Endothelial cell of umbilical vein (primary cell): ENCODE measurements around the gene TRPM3. TPM values are rescaled to one million over a fixed set of nuclear protein-coding genes. Genes with fewer than 3 reads are reported as not detected.

ENCODE experiments used
- BruUV-seq: library from RNA; stranded (reverse); fragments of 400-500 nt; replicated peaks from 2 replicates; lab custom pipeline; 2021; lab: Mats Ljungman, UMichigan
- CTCF ChIA-PET: fragments of 300-600, 350-600 bp; sonication (Branson Sonifier 250); formaldehyde crosslinking; loops from one replicate; lab custom pipeline; 2021; ENCODE audit warnings: antibody characterized with exemption, inconsistent platforms; lab: Charles Lee
- POLR2A ChIA-PET: fragments of 300-600, 350-600 bp; sonication (Branson Sonifier 250); formaldehyde crosslinking; loops from one replicate; lab custom pipeline; 2021; ENCODE audit warnings: antibody characterized with exemption, inconsistent platforms; lab: Charles Lee
- DNase-seq: peaks from one replicate; pipeline ENCODE4 v3.0.0-alpha.2; 2011; ENCODE audit warnings: low read depth, low spot score
- FAIRE-seq: peaks from 2 replicates; lab custom pipeline; 2011; peaks lifted over from hg19 to GRCh38; lab: Jason Lieb, UNC
- H2AFZ ChIP-seq: 2 replicates; pipeline ENCODE4 v1.6.0; 2012; ENCODE audit warnings: low read depth, low read length, control low read depth, inconsistent platforms
- H3K27ac ChIP-seq: 2 replicates; pipeline ENCODE4 v1.5.1; 2011; ENCODE audit warnings: low read depth, mild to moderate bottlenecking, control low read depth, low read length, moderate library complexity; ENCODE audit not compliant: insufficient read depth
- H3K27me3 ChIP-seq, 2 experiments: 2 replicates each; pipeline versions ENCODE4 v1.6.0 to v1.6.1; 2011; ENCODE audit warnings: low read length in 2 of 2, mixed read lengths in 1 of 2; ENCODE audit not compliant: control insufficient read depth in 2 of 2, insufficient read depth in 2 of 2
- H3K36me3 ChIP-seq, 2 experiments: 2 replicates in 1 of 2; 3 replicates in 1 of 2; pipeline ENCODE4 v1.5.1; 2011; ENCODE audit warnings: low read length in 2 of 2, mild to moderate bottlenecking in 1 of 2, moderate library complexity in 1 of 2; ENCODE audit not compliant: control insufficient read depth in 2 of 2, insufficient read depth in 2 of 2; ENCODE audit errors: extremely low read depth in 1 of 2
- H3K4me1 ChIP-seq: 3 replicates; pipeline ENCODE4 v1.5.1; 2011; ENCODE audit warnings: mild to moderate bottlenecking, low read length; ENCODE audit not compliant: control insufficient read depth, insufficient read depth; ENCODE audit errors: extremely low read depth
- H3K4me2 ChIP-seq: 2 replicates; pipeline ENCODE4 v1.6.1; 2011; ENCODE audit warnings: low read length, control low read depth, mixed read lengths; ENCODE audit not compliant: insufficient read depth
- H3K4me3 ChIP-seq, 3 experiments: fragments of 200-600 bp in 1 of 3; sonication (generic), shearing (Covaris generic) in 1 of 3; replicated peaks in 1 of 3; 2 replicates each; pipeline ENCODE4 v1.5.1; 2011 to 2016; ENCODE audit warnings: control low read depth in 3 of 3, low read length in 3 of 3, mild to moderate bottlenecking in 2 of 3, inconsistent platforms in 1 of 3, low read depth in 1 of 3, moderate library complexity in 1 of 3; ENCODE audit not compliant: insufficient read depth in 1 of 3
- H3K79me2 ChIP-seq: 2 replicates; pipeline ENCODE4 v1.6.0; 2012; ENCODE audit warnings: low read length, inconsistent platforms; ENCODE audit not compliant: control insufficient read depth, insufficient read depth
- H3K9ac ChIP-seq: replicated peaks from 2 replicates; pipeline ENCODE3; 2011; ENCODE audit warnings: low read length, control low read depth; ENCODE audit not compliant: insufficient read depth; ENCODE audit errors: extremely low read depth
- H3K9me1 ChIP-seq: replicated peaks from 3 replicates; pipeline ENCODE4 v1.6.0; 2011; ENCODE audit warnings: mild to moderate bottlenecking, low read length; ENCODE audit not compliant: control insufficient read depth, insufficient read depth; ENCODE audit errors: extremely low read depth
- H3K9me3 ChIP-seq: replicated peaks from 2 replicates; pipeline ENCODE4 v1.5.1; 2012; ENCODE audit warnings: low read length, inconsistent platforms; ENCODE audit not compliant: control insufficient read depth, insufficient read depth
- H4K20me1 ChIP-seq: replicated peaks from 2 replicates; pipeline ENCODE3; 2011; ENCODE audit warnings: mild to moderate bottlenecking, low read length; ENCODE audit not compliant: control insufficient read depth, insufficient read depth; ENCODE audit errors: extremely low read depth
- CTCF ChIP-seq, 2 donors: IDR thresholded peaks; 1 replicate in 1 of 2; 2 replicates in 1 of 2; pipeline ENCODE4 v1.5.1; 2011; ENCODE audit warnings: low read length in 2 of 2, mild to moderate bottlenecking in 2 of 2, moderate library complexity in 2 of 2, control low read depth in 1 of 2, inconsistent platforms in 1 of 2, low read depth in 1 of 2; ENCODE audit not compliant: insufficient read depth in 1 of 2; ENCODE audit errors: extremely low read depth in 1 of 2
- EZH2 ChIP-seq: IDR thresholded peaks from 2 replicates; pipeline ENCODE4 v1.6.1; 2012; ENCODE audit warnings: borderline replicate concordance, low read depth, mild to moderate bottlenecking, moderate library complexity, low read length, inconsistent platforms; ENCODE audit not compliant: severe bottlenecking
- FOS ChIP-seq: IDR thresholded peaks from 2 replicates; pipeline ENCODE4 v1.6.1; 2011; ENCODE audit warnings: mild to moderate bottlenecking, low read length, moderate library complexity, borderline replicate concordance; ENCODE audit not compliant: insufficient read depth
- GATA2 ChIP-seq: IDR thresholded peaks from 2 replicates; pipeline ENCODE4 v1.7.0; 2011; ENCODE audit warnings: low read depth, mild to moderate bottlenecking, moderate library complexity, mixed read lengths, low read length; ENCODE audit not compliant: insufficient read length, insufficient read depth
- JUN ChIP-seq: IDR thresholded peaks from 2 replicates; pipeline ENCODE4 v1.6.1; 2011; ENCODE audit warnings: borderline replicate concordance, low read depth; ENCODE audit not compliant: insufficient read length, insufficient read depth
- MAX ChIP-seq: IDR thresholded peaks from 2 replicates; pipeline ENCODE4 v1.6.1; 2011; ENCODE audit not compliant: insufficient read depth, insufficient read length
- MYC ChIP-seq: IDR thresholded peaks from one replicate; pipeline ENCODE4 v1.6.1; 2011; ENCODE audit warnings: mild to moderate bottlenecking, low read depth, low read length
- POLR2A ChIP-seq: IDR thresholded peaks from 2 replicates; pipeline ENCODE4 v1.6.1; 2012; ENCODE audit warnings: low read depth, mild to moderate bottlenecking, control low read depth, low read length
- POLR2AphosphoS5 ChIP-seq: IDR thresholded peaks from 2 replicates; pipeline ENCODE4 v1.6.1; 2012; ENCODE audit warnings: low read depth, mild to moderate bottlenecking, control low read depth, low read length, moderate library complexity; ENCODE audit not compliant: insufficient read depth
- dilution Hi-C: fragments of 300-500 bp; cut with MboI; formaldehyde crosslinking; loops from one replicate; pipeline ENCODE4 v1.15.0; 2019; ENCODE audit warnings: low sequenced_read_pairs; ENCODE audit not compliant: extremely low pct_ligation_motif_present
- intact Hi-C: fragments of 100-400 bp; cut with micrococcal nuclease; formaldehyde crosslinking; loops from one replicate; pipeline ENCODE4 v1.10.0; 2022
- polyA plus RNA-seq, 4 experiments: library from polyadenylated mRNA; depleted of rRNA in 3 of 4; stranded (reverse) in 3 of 4; unstranded in 1 of 4; fragments of >200 nt; gene quantifications; 2 replicates each; pipeline versions ENCODE4 v1.2.1 to v1.2.3, GENCODE V29; 2011 to 2012; ENCODE audit warnings: missing spikeins in 1 of 4
- total RNA-seq: library from RNA; stranded (reverse); gene quantifications from 2 replicates; pipeline ENCODE4 v1.2.3, GENCODE V29; 2021

Gene TRPM3
- total and polyA plus RNA-seq, 2 donors (not counting 3 experiments of a cell fraction or from before 2014, with no cell fraction given): 0.17 to 0.33 TPM

- Histone ChIP-seq H4K20me1 (no peaks in the 10 kb centered on the region), H3K36me3 (no peaks in the 10 kb centered on the region), H3K4me3 (no peak overlapping the region), H2AFZ (no peak overlapping the region), H3K4me1 (no peaks in the 10 kb centered on the region), H3K27me3 (no peaks in the 10 kb centered on the region), H3K79me2 (no peaks in the 10 kb centered on the region), H3K27ac (no peak overlapping the region), H3K9ac (no peak overlapping the region), H3K4me2 (no peak overlapping the region), H3K9me1 (no peaks in the 10 kb centered on the region), H3K9me3 (no peaks in the 10 kb centered on the region)
- TF ChIP-seq POLR2A: no peak
- TF ChIP-seq POLR2AphosphoS5: no peak
- TF ChIP-seq MYC: no peak
- no peak for TF ChIP-seq CTCF (IDR thresholded peaks at IDR 0.05; ENCODE audit: extremely low read depth in 1 of 2, insufficient read depth in 1 of 2, low read depth in 1 of 2, low read length in 2 of 2)
- TF ChIP-seq JUN: no peak
- no peak for TF ChIP-seq EZH2
- no peak for TF ChIP-seq FOS
- TF ChIP-seq GATA2: no peak
- TF ChIP-seq MAX: no peak
- BruUV-seq: no TSS peak
- ChIA-PET CTCF (no interaction called here), POLR2A (no interaction called here)
- no peak for FAIRE-seq
- intact Hi-C loops (no loop called here), dilution Hi-C loops (no loop called here)
- DNase-seq: no peak
Measured at GRCh38 chr9:70811638-70812037, 309.8 kb downstream of the TRPM3 start.
